Measurements from ENCODE around the gene DSTN.

DSTN gene

GRCh38 chr20:17625246-17626051, 55.6 kb downstream of the DSTN start:
- no peak for DNase-seq

DNA sequence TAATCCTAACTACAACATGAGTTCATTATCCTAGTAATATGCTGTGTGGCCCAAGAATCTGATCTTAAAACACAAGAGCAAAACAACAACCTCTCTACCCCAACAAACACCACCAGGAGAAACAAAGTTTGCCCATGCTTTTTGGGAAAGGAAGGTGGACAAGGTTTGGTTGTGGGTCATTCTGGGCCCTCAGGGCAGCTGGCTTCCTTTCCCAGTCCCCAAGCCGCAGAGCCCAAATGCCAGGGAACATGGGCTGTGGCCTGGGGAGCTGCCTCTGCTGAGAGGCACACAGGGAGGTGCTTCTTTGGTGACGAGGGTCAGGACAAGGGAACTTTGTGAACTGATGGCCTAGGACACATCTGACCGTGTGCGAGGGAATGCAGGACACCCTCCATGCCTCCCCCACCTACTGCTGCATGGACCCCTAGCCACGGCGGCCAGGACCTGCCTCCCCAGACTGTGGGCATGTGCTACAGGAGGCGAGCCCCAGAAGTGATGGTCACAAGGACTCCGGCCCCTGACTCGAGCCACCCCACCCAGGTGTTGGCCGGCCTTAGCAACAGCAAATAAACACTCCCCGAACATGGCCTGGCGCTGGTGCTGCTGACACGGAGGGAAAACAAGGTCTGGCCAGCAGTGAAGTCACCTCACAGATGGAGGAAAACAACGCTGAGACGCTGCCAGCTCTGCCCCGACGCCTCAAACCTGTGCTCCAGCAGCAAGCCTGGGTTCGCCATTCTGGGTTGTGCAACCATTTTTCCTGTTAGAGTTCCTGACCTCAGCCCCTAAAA, 56.5 kb downstream of the DSTN start:
- DNase-seq = no peak

DNA sequence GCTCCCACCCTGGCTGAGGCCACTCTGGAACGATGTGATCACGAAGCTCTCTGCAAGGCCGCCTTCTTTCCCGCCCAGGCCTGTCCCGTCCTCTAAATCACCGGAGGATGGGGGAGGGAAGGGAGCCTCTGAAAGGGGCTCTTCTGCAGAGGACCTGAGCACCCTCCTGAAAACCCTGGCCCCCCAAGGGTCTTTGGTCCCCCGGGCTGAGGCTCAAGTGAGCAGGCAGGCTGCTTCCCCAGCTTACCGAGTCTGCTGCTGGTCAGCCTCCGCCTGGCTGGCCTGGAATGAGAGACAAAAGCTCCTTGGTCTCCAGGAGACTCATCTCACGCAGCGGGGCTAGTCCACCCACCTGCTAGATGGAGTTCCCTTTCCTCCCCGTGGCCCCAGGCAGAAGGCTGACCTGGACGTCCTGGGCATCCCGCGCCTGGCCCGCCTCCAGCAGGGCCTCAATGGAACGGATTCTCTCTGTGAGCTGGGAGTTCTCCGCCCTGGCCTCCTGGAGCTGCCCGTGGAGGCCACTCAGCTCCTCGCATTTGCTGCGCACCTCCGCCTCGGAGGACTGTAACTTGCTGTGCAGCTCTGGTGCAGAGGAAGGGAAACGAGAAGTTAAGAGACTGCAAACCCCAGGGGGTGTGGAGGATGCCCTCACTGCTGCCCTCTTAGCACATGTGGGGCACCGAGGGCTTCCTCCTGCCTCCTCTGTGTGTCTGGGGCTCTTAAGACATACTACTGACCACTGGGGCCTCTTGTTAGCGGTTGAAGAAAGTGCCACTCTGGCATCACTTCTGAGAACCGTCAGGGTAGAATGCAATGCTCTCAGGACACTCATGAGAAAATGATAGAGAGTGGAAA, 57.5 kb downstream of the DSTN start:
- DNase-seq = no peak

DNA sequence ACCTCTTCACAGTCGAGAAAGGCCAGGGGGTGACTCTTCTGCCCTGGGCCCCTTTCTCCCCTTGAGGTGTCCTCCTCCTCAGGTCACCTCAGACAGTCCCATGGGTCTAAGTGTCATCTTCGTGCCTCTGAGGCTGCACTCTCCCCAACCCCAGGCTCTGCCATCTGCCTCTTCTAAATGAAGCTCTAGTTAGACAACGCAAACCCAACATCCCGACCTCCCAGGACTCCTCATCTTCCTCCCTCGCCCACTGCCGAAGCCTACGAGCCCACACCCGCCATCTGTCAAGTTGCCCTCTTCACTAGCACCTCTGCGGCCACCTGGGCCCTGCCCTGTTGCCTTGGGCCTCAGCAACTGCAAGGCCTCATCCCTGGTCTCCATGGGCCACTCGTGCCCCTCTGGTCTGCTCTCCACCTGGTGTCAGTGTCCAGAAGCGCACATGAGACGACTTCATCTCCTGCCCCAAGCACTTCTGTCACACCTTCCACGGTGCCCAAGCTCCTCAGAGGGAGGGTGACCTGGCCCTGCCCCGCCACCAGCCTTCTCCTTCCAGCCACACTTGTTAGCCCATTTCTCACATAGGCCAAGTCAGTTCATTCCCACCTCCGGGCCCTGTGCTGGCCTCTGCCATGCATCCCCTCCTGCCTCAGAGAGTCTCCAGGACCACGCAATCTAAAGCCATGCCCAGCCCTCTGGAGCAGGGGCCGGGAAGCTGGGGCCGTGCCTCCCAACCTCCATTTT, 58.4 kb downstream of the DSTN start:
- DNase-seq = no peak

DNA sequence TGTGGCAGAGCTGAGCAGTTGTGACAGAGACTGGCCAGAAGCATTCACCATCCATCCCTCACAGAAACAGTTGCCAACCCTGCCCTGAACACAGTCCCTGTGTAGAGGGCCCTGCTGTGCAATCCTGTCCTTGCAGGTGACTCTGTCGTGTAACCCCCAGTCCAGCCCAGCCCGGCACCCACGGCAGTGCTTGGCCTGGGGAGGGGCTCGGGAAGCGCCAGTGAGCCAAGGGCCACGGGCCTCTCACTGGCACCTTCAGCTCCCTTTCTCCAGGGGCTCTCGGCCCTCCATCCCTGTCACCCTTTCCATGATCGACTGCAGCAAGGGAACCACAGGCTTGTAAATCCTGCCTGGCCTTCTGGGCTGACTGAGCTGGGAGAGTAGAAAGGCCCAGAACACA, 59.1 kb downstream of the DSTN start:
- DNase-seq = no peak

- no peak for DNase-seq
These were observed 59.8 kb downstream of the DSTN start for GRCh38 chr20:17629678-17630089.

GRCh38 chr20:17630151-17630805, 60.4 kb downstream of the DSTN start:
- DNase-seq = no peak

DNA sequence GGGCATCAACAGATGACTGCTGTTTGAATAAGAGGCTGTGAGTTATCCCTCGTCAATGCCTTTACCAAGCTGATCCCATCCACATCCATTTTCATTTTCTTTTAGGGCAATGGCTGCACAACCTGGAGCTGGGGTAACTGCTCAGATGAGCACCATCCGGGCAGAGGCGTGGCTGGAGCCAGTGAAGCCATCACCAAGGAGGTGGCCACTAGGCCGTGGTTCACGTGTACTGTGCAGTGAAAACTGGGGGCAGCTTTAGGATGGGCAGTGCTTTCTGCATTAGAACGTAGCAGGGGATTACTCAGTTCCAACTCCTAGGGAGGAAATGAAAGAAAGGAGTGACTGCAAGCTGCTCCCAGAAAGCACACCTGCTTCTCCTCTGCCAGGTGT, 60.9 kb downstream of the DSTN start:
- DNase-seq = no peak

DNA sequence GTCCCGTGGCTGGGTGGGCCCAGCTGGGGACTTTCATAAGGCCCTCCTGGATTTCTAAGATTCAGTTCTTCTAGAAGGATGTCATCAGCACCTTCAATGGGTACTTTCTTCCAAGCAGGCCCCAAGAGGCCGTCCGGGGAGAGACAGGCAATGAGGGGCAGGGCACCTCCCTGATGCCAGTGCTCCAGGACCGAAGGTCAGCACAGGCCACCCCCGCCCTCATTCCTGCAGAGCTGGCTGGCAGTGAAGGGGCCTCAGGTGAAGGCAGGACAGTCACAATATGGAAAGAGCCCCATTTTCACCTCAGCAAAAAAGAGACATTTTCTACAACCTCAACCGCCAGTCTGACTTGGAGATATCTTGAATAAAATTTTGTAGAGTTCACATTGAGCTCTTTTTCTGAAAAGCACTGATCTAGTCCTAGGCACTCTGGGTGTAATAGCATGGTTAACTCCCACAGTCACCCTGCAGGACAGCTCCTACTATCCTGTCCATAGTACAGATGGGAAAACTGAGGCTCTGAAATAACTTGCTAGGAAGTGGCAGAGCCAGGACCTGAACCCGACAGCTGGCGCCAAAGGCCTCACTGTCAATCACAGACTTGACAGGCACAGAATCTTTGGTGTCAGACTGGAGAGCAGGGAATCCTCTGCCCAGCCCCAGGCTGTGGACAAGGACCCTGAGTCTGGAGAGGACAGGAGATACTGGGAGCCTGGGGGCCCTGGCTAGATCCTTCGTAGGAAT, 61.9 kb downstream of the DSTN start:
- no peak for DNase-seq

DNA sequence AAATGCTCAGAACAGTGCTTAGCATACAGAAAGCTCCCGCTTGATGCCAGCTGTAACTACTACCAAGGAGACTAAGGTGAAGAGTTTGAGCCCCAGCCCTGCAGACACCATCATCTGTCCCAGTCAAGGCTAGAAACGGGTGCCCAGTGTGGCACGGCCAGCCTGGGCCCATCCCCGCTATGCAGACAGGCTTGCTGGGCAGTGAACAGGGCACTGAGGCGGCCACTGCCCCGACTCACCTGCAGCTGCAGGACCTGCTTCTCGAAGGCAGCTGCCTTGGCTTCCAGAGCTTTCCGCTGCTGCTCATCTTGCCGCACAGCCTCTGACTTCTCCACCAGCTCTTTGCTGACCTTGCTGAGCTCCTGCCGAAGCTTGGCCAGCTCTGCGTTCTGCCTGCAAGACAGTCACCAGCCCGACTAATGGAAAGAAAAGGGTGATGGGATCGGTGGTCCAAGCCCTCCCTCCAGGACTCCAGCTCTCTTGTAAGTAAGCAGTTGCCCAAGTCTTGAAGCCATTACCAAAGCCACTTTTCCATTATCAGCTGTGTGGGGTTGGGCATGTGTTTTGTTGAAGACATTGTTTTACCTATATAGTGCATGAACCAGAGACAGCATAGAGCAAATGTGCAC, 63.5 kb downstream of the DSTN start:
- DNase-seq = no peak

DNA sequence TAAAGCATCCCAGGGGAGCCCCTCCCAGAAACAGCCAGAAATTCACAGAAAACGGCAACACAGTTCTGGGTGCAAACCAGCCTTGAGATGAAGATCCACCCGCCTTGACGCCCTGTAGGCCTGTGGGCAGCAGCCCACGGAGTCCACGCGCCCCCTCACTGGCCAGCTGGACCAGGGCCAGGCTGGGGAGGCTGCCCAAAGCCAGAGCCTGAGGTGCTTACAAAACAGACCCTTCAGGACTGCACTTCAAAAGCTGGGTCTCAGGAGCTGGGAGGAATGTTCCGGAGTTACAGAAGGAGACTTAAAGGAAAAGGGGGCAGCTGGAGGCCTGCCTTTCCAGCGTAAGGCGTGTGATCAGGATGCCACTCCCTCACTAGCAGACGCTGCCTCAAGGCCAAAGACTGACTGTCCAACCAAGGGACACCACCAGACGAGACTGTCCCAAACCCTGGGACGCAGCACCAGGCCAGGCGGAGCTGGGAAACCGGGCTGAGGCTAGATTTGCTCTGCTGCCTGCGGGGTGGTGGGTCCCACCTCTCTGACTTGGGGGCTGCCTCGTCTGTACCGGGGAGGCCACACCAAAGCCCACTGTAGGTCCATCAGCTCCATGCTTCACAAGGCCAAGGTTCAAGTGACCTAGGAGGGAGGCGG, 64.1 kb downstream of the DSTN start:
- DNase-seq = no peak

- DNase-seq = no peak
These were observed 64.9 kb downstream of the DSTN start for GRCh38 chr20:17634661-17635331.

GRCh38 chr20:17635332-17636244, 65.7 kb downstream of the DSTN start:
- peak; percentile 53 for DNase-seq

- DNase-seq = peak; percentile 90
These were observed 66.9 kb downstream of the DSTN start for GRCh38 chr20:17636523-17637412.

DNA sequence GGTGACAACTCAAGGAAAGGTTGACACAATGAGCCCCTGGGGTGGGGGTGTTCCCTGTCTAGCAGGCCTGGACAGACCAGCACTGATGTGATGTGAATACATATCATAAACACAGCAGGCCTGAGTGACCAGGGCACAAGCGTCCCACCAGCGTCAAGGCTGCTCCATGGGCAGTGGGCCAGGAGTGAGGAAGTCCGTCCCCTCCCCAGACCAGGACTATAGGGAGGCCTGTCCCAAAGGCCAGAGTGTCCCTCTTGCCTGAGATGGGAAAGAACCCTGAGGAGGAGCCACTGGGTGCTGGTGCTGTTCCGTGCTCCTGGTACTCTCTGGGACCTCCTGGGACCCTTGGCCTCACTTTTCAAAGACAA, 67.5 kb downstream of the DSTN start:
- peak; percentile 23 for DNase-seq

DNA sequence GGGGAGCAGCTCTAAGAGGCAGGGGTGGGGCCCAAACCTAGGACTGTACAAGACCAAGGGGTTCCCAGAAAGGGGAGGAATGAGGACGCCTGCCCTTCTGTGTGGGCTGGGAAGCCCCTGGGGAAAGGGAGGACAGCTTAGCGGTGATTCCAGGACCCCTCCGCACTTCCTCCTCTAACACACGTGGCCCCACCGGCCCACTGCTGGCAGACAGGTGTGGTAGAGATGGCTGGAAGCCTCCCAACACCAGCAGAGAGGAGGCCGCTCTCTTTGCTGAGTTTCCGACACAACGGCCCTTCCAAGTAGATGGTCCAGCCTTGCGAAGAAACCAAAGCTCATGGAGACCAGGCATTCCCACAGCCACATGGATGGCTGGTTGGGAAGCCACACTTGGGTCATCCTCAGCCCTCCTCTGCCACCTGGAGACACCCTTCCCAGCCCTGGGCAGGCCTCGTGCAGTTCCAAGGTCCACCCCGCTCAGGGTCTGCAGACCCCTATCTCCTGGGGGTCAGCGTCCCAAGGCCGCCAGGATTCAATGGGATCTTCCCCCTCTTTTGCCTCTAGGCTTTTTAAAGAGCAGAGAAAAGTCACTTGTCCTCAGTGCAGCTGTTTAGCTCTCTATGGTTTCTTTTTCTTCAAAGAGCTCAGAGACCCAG, 68.2 kb downstream of the DSTN start:
- no peak for DNase-seq

DNA sequence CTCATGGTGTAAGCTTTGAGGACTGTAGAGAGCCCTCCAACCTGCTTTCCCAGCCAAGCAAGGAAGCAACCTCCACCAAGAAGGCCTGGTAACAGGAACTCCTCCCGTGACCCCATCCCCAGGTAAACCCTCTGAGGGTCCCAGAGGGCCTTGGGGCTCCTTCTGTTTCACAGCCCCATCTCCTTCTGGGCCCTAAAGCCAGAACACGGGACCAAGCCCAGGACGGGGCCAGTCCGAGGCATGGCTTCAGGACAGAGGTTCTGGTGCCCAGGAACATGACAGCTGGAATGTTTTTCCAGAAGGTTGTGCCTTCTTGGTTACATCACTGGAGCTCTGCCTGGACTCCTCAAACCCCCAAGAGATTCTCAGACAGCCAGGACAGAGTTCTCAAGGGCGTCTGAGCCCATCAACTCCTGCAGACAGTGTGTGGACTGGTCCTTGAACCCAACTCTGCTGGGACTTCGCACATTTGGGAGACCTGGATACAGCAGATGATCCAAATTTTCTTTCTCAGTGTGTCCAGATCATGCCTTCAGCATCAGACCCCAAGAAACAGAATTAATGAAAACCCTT, 69.0 kb downstream of the DSTN start:
- DNase-seq = no peak

Data from eye (tissue), 1 donor.